Right lobe of liver (tissue), 4 donors: ENCODE measurements around the gene SMARCC1.

Source experiments
- CTCF ChIP-seq, 4 donors: fragments of 200-600 bp in 3 of 4; fragments of 450-650 bp in 1 of 4; IDR thresholded peaks; one replicate each; pipeline versions ENCODE4 v1.5.1 to v1.8.0; 2016 to 2022; ENCODE audit warnings: antibody characterized with exemption in 4 of 4, mild to moderate bottlenecking in 2 of 4
- POLR2A ChIP-seq: fragments of 450-650 bp; IDR thresholded peaks from one replicate; pipeline ENCODE4 v1.6.1; 2017; ENCODE audit warnings: antibody characterized with exemption, mild to moderate bottlenecking
- donor health status: DM: no; HTN: no; CAD: no.
- donor health status: DM: no; HTN: no; CAD: no.
- donor health status: DM: no; HTN: yes; CAD: no.

- no peak for TF ChIP-seq CTCF (IDR thresholded peaks at IDR 0.05)
- TF ChIP-seq POLR2A = no peak
Measured at GRCh38 chr3:47578119-47578632, 203.5 kb downstream of the SMARCC1 start.
